OCI-LY7 (cell line): ENCODE measurements around the gene MAGIX. TPM values are rescaled to one million over a fixed set of nuclear protein-coding genes. Genes with fewer than 3 reads are reported as not detected.
A peak's percentile ranks its signal among the peaks of the same experiment; 100 is the strongest.

ENCODE experiments used
- BruUV-seq: library from RNA; stranded (reverse); fragments of 400-500 nt; replicated peaks from 2 replicates; lab custom pipeline; 2021; lab: Mats Ljungman, UMichigan
- CTCF ChIA-PET: fragments of 300-600 bp; sonication (Branson Sonifier 250); formaldehyde crosslinking; loops from one replicate; lab custom pipeline; 2022; ENCODE audit warnings: antibody characterized with exemption; ENCODE audit not compliant: unreplicated experiment; lab: Charles Lee
- POLR2A ChIA-PET: fragments of 300-600 bp; sonication (Branson Sonifier 250); formaldehyde crosslinking; loops from one replicate; lab custom pipeline; 2022; ENCODE audit warnings: antibody characterized with exemption; lab: Charles Lee
- DNase-seq: peaks from one replicate; pipeline ENCODE4 v3.0.0-alpha.2; 2015; ENCODE audit warnings: low spot score
- H2AFZ ChIP-seq: fragments of 200-600 bp; sonication (generic), shearing (Covaris generic); 2 replicates; pipeline ENCODE4 v1.6.1; 2014; ENCODE audit warnings: mild to moderate bottlenecking, antibody characterized with exemption, low read length, moderate library complexity
- H3K27ac ChIP-seq: fragments of 200-600 bp; sonication (generic); 2 replicates; pipeline ENCODE4 v1.5.1; 2014; ENCODE audit warnings: mixed run types, low read depth, mild to moderate bottlenecking, moderate library complexity, low read length, inconsistent platforms; ENCODE audit not compliant: poor library complexity, severe bottlenecking
- H3K36me3 ChIP-seq: fragments of 200-600 bp; sonication (generic); 2 replicates; pipeline ENCODE4 v1.6.1; 2014; ENCODE audit warnings: mild to moderate bottlenecking, antibody characterized with exemption, low read length, moderate library complexity, mixed read lengths; ENCODE audit not compliant: insufficient read depth
- H3K4me1 ChIP-seq: fragments of 200-600 bp; sonication (generic); 2 replicates; pipeline ENCODE4 v1.5.1; 2014; ENCODE audit warnings: mild to moderate bottlenecking, low read length; ENCODE audit not compliant: insufficient read depth, poor library complexity, severe bottlenecking
- H3K4me2 ChIP-seq: fragments of 200-600 bp; sonication (generic); 2 replicates; pipeline ENCODE4 v1.6.1; 2014; ENCODE audit warnings: mild to moderate bottlenecking, low read length
- H3K4me3 ChIP-seq: fragments of 200-600 bp; sonication (generic); 2 replicates; pipeline ENCODE4 v1.5.1; 2014; ENCODE audit warnings: mild to moderate bottlenecking, low read depth, low read length; ENCODE audit not compliant: poor library complexity, severe bottlenecking
- H3K79me2 ChIP-seq: fragments of 200-600 bp; sonication (generic); 2 replicates; pipeline ENCODE4 v1.6.1; 2016; ENCODE audit warnings: low read depth, mild to moderate bottlenecking, low read length, moderate library complexity, mixed read lengths; ENCODE audit not compliant: insufficient read depth
- H3K9me2 ChIP-seq: fragments of 200-600 bp; sonication (generic); 2 replicates; pipeline ENCODE4 v1.6.1; 2016; ENCODE audit warnings: mild to moderate bottlenecking, low read length, mixed read lengths; ENCODE audit not compliant: insufficient read depth
- H3K9me3 ChIP-seq: fragments of 200-600 bp; sonication (generic); 2 replicates; pipeline ENCODE4 v1.6.1; 2014; ENCODE audit warnings: mild to moderate bottlenecking, mixed run types, low read length, mixed read lengths
- H4K20me1 ChIP-seq: fragments of 200-600 bp; sonication (generic); 2 replicates; pipeline ENCODE4 v1.6.1; 2014; ENCODE audit warnings: mild to moderate bottlenecking, antibody characterized with exemption, low read length, moderate library complexity, mixed read lengths; ENCODE audit not compliant: insufficient read depth
- CTCF ChIP-seq: fragments of 200-600 bp; sonication (generic); conservative IDR thresholded peaks from 2 replicates; pipeline ENCODE4 v1.5.1; 2014; ENCODE audit warnings: mild to moderate bottlenecking, antibody characterized with exemption, low read length, moderate library complexity, mixed read lengths
- EZH2phosphoT487 ChIP-seq: fragments of 200-600 bp; sonication (generic); IDR thresholded peaks from 2 replicates; pipeline ENCODE4 v1.6.1; 2018; ENCODE audit warnings: low read depth, borderline replicate concordance, mild to moderate bottlenecking, mixed run types, antibody characterized with exemption, low read length, moderate library complexity, mixed read lengths
- intact Hi-C: fragments of 100-400 bp; cut with micrococcal nuclease; formaldehyde crosslinking; loops from one replicate; pipeline ENCODE4 v1.10.0; 2022; ENCODE audit not compliant: unreplicated experiment
- total RNA-seq, 2 experiments: library from RNA; depleted of rRNA in 1 of 2; stranded (reverse); fragments of >200 nt in 1 of 2; shearing (Covaris generic) in 1 of 2; gene quantifications; 2 replicates each; pipeline ENCODE4 v1.2.3, GENCODE V29; 2014 to 2022

Gene MAGIX
- total RNA-seq, 2 experiments from 2014 or later, result 0.85 to 1.7 TPM

- peak overlapping the region; percentile 63 for H3K4me3 ChIP-seq
- BruUV-seq, result no TSS peak
- H3K4me1 ChIP-seq, result peaks cover 37% of the 10 kb centered on the region
- H4K20me1 ChIP-seq, result no peaks in the 10 kb centered on the region
- intact Hi-C loops, result loop anchor here (5.0 kb wide), 1 partner anchor 41 kb away; the partner anchor contains the start of gene GPKOW
- ChIA-PET CTCF (no interaction called here), POLR2A (no interaction called here)
- no peaks in the 10 kb centered on the region for H3K79me2 ChIP-seq
- DNase-seq, result peak; percentile 85
- no peaks in the 10 kb centered on the region for H3K36me3 ChIP-seq
- H3K9me2 ChIP-seq, result no peaks in the 10 kb centered on the region
- TF ChIP-seq EZH2phosphoT487, result no peak
- TF ChIP-seq CTCF, result peak; percentile 72
- H3K9me3 ChIP-seq, result no peaks in the 10 kb centered on the region
- H3K4me2 ChIP-seq, result peak overlapping the region; percentile 87
- H3K27ac ChIP-seq, result peak overlapping the region; percentile 66
- peak overlapping the region; percentile 77 for H2AFZ ChIP-seq
These were observed 1.2 kb downstream of the MAGIX start for GRCh38 chrX:49163555-49164419.

- ChIA-PET CTCF (interaction anchor here (1.2 kb wide), 1 partner anchor 9 kb away, joined by 4 read pairs; no protein-coding TSS in a partner anchor), POLR2A (no interaction called here)
- BruUV-seq, result no TSS peak
- Histone ChIP-seq H4K20me1 (no peaks in the 10 kb centered on the region), H3K4me3 (peak overlapping the region; percentile 63), H3K27ac (peak overlapping the region; percentile 24), H3K4me1 (peaks cover 45% of the 10 kb centered on the region), H3K36me3 (no peaks in the 10 kb centered on the region), H3K4me2 (peak overlapping the region; percentile 87), H2AFZ (peak overlapping the region; percentile 77; the same call in 1 of the 2 replicates), H3K9me2 (no peaks in the 10 kb centered on the region), H3K79me2 (no peaks in the 10 kb centered on the region), H3K9me3 (no peaks in the 10 kb centered on the region)
- DNase-seq, result no peak
- intact Hi-C loops, result loop anchor here (5.0 kb wide), 1 partner anchor 42 kb away; the partner anchor contains the start of gene GPKOW
- TF ChIP-seq CTCF, result no peak
- no peak for TF ChIP-seq EZH2phosphoT487
These were observed 2.2 kb downstream of the MAGIX start for GRCh38 chrX:49164589-49165360.
